HG02759 (cell line): ENCODE results near the gene MTHFD1L.
"Not testable (repeated sequence)": the region's sequence is repeated elsewhere in the genome, so short reads cannot be mapped to it uniquely, and the experiment has no call there.

ENCODE experiments used
- ATAC-seq: cut with Tn5 transposase; IDR thresholded peaks from one replicate; pipeline ENCODE4 v1.9.1; 2021; ENCODE audit warnings: mild to moderate bottlenecking, moderate library complexity; ENCODE audit not compliant: unreplicated experiment

MTHFD1L gene

GRCh38 chr6:151012321-151013294 lies 147.1 kb downstream of the MTHFD1L start:
- ATAC-seq, result no peak

- peak; percentile 81 for ATAC-seq
Measured at GRCh38 chr6:151014404-151015100, 149.1 kb downstream of the MTHFD1L start.

GRCh38 chr6:151015101-151015700 lies 149.7 kb downstream of the MTHFD1L start:
- no peak for ATAC-seq

GRCh38 chr6:151016107-151016506 lies 150.6 kb downstream of the MTHFD1L start:
- no peak for ATAC-seq

GRCh38 chr6:151018046-151018445 lies 152.5 kb downstream of the MTHFD1L start:
- no peak for ATAC-seq

GRCh38 chr6:151018911-151019782 lies 153.6 kb downstream of the MTHFD1L start:
- no peak for ATAC-seq

- ATAC-seq, result no peak
Measured at GRCh38 chr6:151021896-151022295, 156.4 kb downstream of the MTHFD1L start.

GRCh38 chr6:151022492-151022891 lies 157.0 kb downstream of the MTHFD1L start:
- ATAC-seq, result no peak

- ATAC-seq, result no peak
Measured at GRCh38 chr6:151023342-151023741, 157.8 kb downstream of the MTHFD1L start.

- ATAC-seq, result no peak
Measured at GRCh38 chr6:151024597-151024996, 159.1 kb downstream of the MTHFD1L start.

- ATAC-seq, result no peak
Measured at GRCh38 chr6:151025076-151025475, 159.6 kb downstream of the MTHFD1L start.

- no peak for ATAC-seq
Measured at GRCh38 chr6:151026041-151026663, 160.7 kb downstream of the MTHFD1L start.

GRCh38 chr6:151027295-151027747 lies 161.8 kb downstream of the MTHFD1L start:
- ATAC-seq, result no peak

GRCh38 chr6:151027936-151028838 lies 162.7 kb downstream of the MTHFD1L start:
- no peak for ATAC-seq

GRCh38 chr6:151029970-151030369 lies 164.5 kb downstream of the MTHFD1L start:
- ATAC-seq, result no peak

GRCh38 chr6:151032034-151032433 lies 166.5 kb downstream of the MTHFD1L start:
- no peak for ATAC-seq

- ATAC-seq, result no peak
Measured at GRCh38 chr6:151034825-151035781, 169.6 kb downstream of the MTHFD1L start.

GRCh38 chr6:151036211-151036721 lies 170.8 kb downstream of the MTHFD1L start:
- ATAC-seq, result not testable (repeated sequence)
